HepG2 (cell line): ENCODE measurements around the gene TM9SF4. TPM values are rescaled to one million over a fixed set of nuclear protein-coding genes. Genes with fewer than 3 reads are reported as not detected.

Experiments
- ATAC-seq: fragments of 200-7000 bp; cut with Tn5 transposase; 3 replicates; pipeline ENCODE4 v1.9.1; 2020; ENCODE audit warnings: mild to moderate bottlenecking, moderate library complexity
- BruUV-seq: library from RNA; stranded (reverse); fragments of 400-500 nt; replicated peaks from 2 replicates; lab custom pipeline; 2021; lab: Mats Ljungman, UMichigan
- CTCF ChIA-PET: fragments of 300-600 bp; formaldehyde crosslinking; extraction: SDS; loops from one replicate; lab custom pipeline; 2021; ENCODE audit warnings: low total read pairs, inconsistent platforms, low intra/inter-chr PET ratio; lab: Yijun Ruan, JAX
- POLR2A ChIA-PET: fragments of 350-600 bp; sonication (Branson Sonifier 250); formaldehyde crosslinking; loops from one replicate; lab custom pipeline; 2020; ENCODE audit warnings: antibody characterized with exemption, inconsistent platforms; lab: Yijun Ruan, JAX
- DNase-seq: peaks from one replicate; pipeline ENCODE4 v3.0.0-alpha.2; 2015; ENCODE audit warnings: low spot score
- FAIRE-seq: peaks from 3 replicates; lab custom pipeline; 2011; peaks lifted over from hg19 to GRCh38; lab: Jason Lieb, UNC
- H2AFZ ChIP-seq: one replicate; pipeline ENCODE4 v1.6.1; 2011; ENCODE audit warnings: low read length, inconsistent platforms
- H3K27ac ChIP-seq: fragments of 300-600 bp; 3 replicates; pipeline ENCODE4 v1.8.0; 2011; ENCODE audit warnings: mixed run types, mild to moderate bottlenecking, mixed read lengths, low read length, inconsistent platforms; ENCODE audit not compliant: insufficient read depth; ENCODE audit errors: extremely low read length
- H3K27me3 ChIP-seq, 2 experiments: fragments of 200-600 bp in 1 of 2; 2 replicates in 1 of 2; 3 replicates in 1 of 2; pipeline versions ENCODE4 v1.6.0 to v1.8.0; 2011; ENCODE audit warnings: low read length in 2 of 2, mild to moderate bottlenecking in 2 of 2, moderate library complexity in 2 of 2, inconsistent platforms in 1 of 2; ENCODE audit not compliant: insufficient read depth in 2 of 2, control insufficient read depth in 1 of 2
- H3K36me3 ChIP-seq, 2 experiments: fragments of 200-600 bp in 1 of 2; replicated peaks in 1 of 2; 2 replicates in 1 of 2; 3 replicates in 1 of 2; pipeline versions ENCODE4 v1.5.1 to v1.8.0; 2011; ENCODE audit warnings: low read length in 2 of 2, inconsistent platforms in 1 of 2; ENCODE audit not compliant: insufficient read depth in 2 of 2, control insufficient read depth in 1 of 2
- H3K4me1 ChIP-seq: 2 replicates; pipeline ENCODE4 v1.5.1; 2012; ENCODE audit warnings: low read length, inconsistent platforms; ENCODE audit not compliant: insufficient read depth
- H3K4me2 ChIP-seq: 2 replicates; pipeline ENCODE4 v1.6.0; 2011; ENCODE audit warnings: low read depth, low read length, inconsistent platforms
- H3K4me3 ChIP-seq, 3 experiments: fragments of 200-600 bp in 1 of 3; sonication (generic), shearing (Covaris generic) in 1 of 3; replicated peaks in 1 of 3; 2 replicates each; pipeline ENCODE4 v1.5.1; 2011 to 2016; ENCODE audit warnings: low read length in 3 of 3, inconsistent platforms in 2 of 3, low read depth in 2 of 3, mild to moderate bottlenecking in 2 of 3, control low read depth in 1 of 3, mixed read lengths in 1 of 3; ENCODE audit not compliant: insufficient read depth in 1 of 3
- H3K79me2 ChIP-seq: one replicate; pipeline ENCODE4 v1.6.1; 2011; ENCODE audit warnings: low read length, inconsistent platforms; ENCODE audit not compliant: insufficient read depth
- H3K9ac ChIP-seq: 2 replicates; pipeline ENCODE4 v1.6.0; 2011; ENCODE audit warnings: mild to moderate bottlenecking, low read depth, low read length, inconsistent platforms; ENCODE audit not compliant: insufficient read depth
- H3K9me3 ChIP-seq: 2 replicates; pipeline ENCODE4 v1.5.1; 2012; ENCODE audit warnings: mild to moderate bottlenecking, low read length
- H4K20me1 ChIP-seq: 2 replicates; pipeline ENCODE4 v1.6.0; 2011; ENCODE audit warnings: inconsistent platforms, mild to moderate bottlenecking, low read length, moderate library complexity; ENCODE audit not compliant: insufficient read depth
- CREM ChIP-seq, 2 experiments: sonication (generic) in 1 of 2; formaldehyde crosslinking in 1 of 2; IDR thresholded peaks; 2 replicates each; pipeline versions ENCODE4 v1.4.0 to v1.6.1; 2016 to 2020; ENCODE audit warnings: antibody characterized with exemption in 1 of 2, mild to moderate bottlenecking in 1 of 2, missing genetic modification reagents in 1 of 2
- PHF8 ChIP-seq: sonication (generic); formaldehyde crosslinking; IDR thresholded peaks from 2 replicates; pipeline ENCODE4 v1.5.0; 2020; ENCODE audit warnings: missing genetic modification reagents
- SP4 ChIP-seq: sonication (generic); formaldehyde crosslinking; IDR thresholded peaks from 2 replicates; pipeline ENCODE4 v1.8.1; 2023; ENCODE audit warnings: mild to moderate bottlenecking, missing genetic modification reagents
- ZNF672 ChIP-seq: sonication (generic); formaldehyde crosslinking; IDR thresholded peaks from 2 replicates; pipeline ENCODE4 v1.8.1; 2022; ENCODE audit warnings: missing genetic modification reagents
- ZNF850 ChIP-seq: sonication (generic); formaldehyde crosslinking; conservative IDR thresholded peaks from 2 replicates; pipeline ENCODE4 v1.9.0; 2021; ENCODE audit warnings: mild to moderate bottlenecking, missing genetic modification reagents
- WGBS: methylation state at CpG from one replicate; pipeline ENCODE4 v1.1.6; 2017; ENCODE audit warnings: low lambda C conversion rate; 5-methylcytosine and 5-hydroxymethylcytosine counted together
- in situ Hi-C: cut with HindIII; loops from 2 replicates; pipeline ENCODE4 v1.10.0; 2017; ENCODE audit warnings: low pct_unique_long_range_greater_than_20kb; ENCODE audit not compliant: extremely low pct_ligation_motif_present
- intact Hi-C: fragments of 100-400 bp; cut with micrococcal nuclease; formaldehyde crosslinking; loops from one replicate; pipeline ENCODE4 v1.10.0; 2022; ENCODE audit not compliant: unreplicated experiment
- polyA plus RNA-seq, 8 experiments: library from polyadenylated mRNA; depleted of rRNA in 3 of 8; stranded (reverse) in 7 of 8; unstranded in 1 of 8; fragments of >200 nt; fragmentation: Illumina TruSeq in 4 of 8; extraction: Trizol in 4 of 8; gene quantifications; 2 replicates each; pipeline versions ENCODE4 v1.2.1 to v1.2.3, GENCODE V29; 2011 to 2016; ENCODE audit warnings: low read depth in 4 of 8, missing spikeins in 1 of 8, mixed read lengths in 1 of 8; ENCODE audit not compliant: insufficient read depth in 1 of 8
- total RNA-seq, 5 experiments: library from RNA; depleted of rRNA; stranded (reverse); fragments of >200 nt; fragmentation: Illumina TruSeq; extraction: Trizol; gene quantifications; 2 replicates each; pipeline ENCODE4 v1.2.3, GENCODE V29; 2016; ENCODE audit warnings: low read depth in 1 of 5
- TF ChIP-seq, protein P1 (sequence below): sonication (generic); formaldehyde crosslinking; IDR thresholded peaks from 2 replicates; pipeline ENCODE4 v1.5.1; 2020; ENCODE audit warnings: mild to moderate bottlenecking, missing genetic modification reagents, moderate library complexity
- TF ChIP-seq, protein P2 (sequence below): sonication (generic); formaldehyde crosslinking; IDR thresholded peaks from 2 replicates; pipeline ENCODE4 v1.5.0; 2020; ENCODE audit warnings: mild to moderate bottlenecking, missing genetic modification reagents, borderline replicate concordance
- TF ChIP-seq, protein P3 (sequence below): sonication (generic); formaldehyde crosslinking; IDR thresholded peaks from 2 replicates; pipeline ENCODE4 v1.4.0; 2020; ENCODE audit warnings: missing genetic modification reagents
- TF ChIP-seq, protein P4 (sequence below): IDR thresholded peaks from 2 replicates; pipeline ENCODE4 v1.6.1; 2016; ENCODE audit warnings: low read depth

Gene TM9SF4
- total and polyA plus RNA-seq, 2 of the 13 experiments (the other 11 are each of a cell fraction or from before 2014, with no cell fraction given): 53.5 to 171 TPM

DNA sequence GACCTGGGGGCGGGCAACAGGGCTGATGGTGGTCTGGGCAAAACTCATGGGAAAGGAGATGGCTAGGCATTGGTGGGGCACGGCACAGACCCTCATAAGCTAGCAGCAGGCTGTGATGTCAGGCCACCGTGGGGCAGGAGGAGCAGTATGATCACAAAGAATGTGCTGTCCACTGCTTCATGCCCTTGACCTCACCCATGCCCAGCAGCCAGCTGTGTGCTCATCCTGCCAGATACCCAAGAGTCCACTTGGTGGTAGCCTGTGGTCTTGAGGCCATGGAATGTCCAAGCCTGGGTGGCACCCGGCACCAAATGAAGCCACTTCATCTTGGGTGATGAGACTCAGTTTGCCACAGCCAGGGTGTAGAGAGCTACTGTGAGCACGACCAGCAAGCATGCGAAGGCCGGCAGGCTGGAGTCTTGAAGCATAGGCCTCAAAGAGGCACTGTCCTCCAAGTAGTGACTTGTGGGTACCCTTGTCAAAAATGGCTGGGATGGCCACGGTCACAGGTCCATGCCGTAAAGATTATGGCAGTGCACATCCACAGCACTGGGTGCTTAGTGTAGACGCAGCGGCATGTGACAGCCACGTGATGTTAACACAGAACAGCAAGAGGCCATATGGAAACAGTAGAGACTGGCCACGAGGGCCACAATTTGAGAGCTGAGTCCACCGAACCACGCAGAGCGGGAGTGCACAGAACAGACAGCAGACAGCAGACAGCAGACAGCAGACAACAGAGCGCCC is 79.0 kb downstream of the TM9SF4 start (continued):
- 0 out of 2 replicates have a peak, but pooled peaks have one; percentile 57 for TF ChIP-seq SP4

DNA sequence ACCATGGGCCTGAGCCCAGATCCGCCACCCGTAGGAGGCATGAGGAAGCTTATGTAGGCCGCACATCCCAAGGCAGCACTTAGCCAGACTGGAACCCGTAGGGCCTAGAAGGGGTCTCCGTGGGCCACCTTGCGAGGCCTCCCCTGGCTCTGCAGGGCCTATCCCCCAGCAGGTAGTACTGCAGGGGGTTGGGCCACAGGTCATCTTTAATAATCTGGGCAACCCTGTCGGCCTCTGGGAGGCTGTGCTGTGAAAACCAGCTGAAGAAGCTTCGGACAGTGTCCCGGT is 79.6 kb downstream of the TM9SF4 start:
- Histone ChIP-seq H3K4me3 (no peak overlapping the region), H3K27ac (no peak overlapping the region), H2AFZ (no peak overlapping the region), H3K9ac (no peak overlapping the region), H3K9me3 (no peaks in the 10 kb centered on the region), H3K4me1 (peaks cover 22% of the 10 kb centered on the region), H3K79me2 (no peaks in the 10 kb centered on the region), H3K4me2 (no peak overlapping the region), H4K20me1 (no peaks in the 10 kb centered on the region), H3K36me3 (peaks cover 5 to 12% of the 10 kb centered on the region in 2 experiments; a peak in 4 of 5 replicates), H3K27me3 (no peaks in the 10 kb centered on the region)
- no peak for DNase-seq
- peak; percentile 15 for ATAC-seq
- no peak for FAIRE-seq
- ChIA-PET CTCF (no interaction called here), POLR2A (no interaction called here)
- WGBS: 98% methylated on average over 5 of the region's 9 CpGs
- no TSS peak for BruUV-seq
- intact Hi-C loops: no loop called here
- in situ Hi-C loops: no loop called here
- TF ChIP-seq ZNF850 (CRISPR knock-in tag): no peak
- peak; percentile 12; the same call in 1 of the 2 replicates for TF ChIP-seq PHF8 (CRISPR knock-in tag)
- no peak for TF ChIP-seq CREM (IDR thresholded peaks at IDR 0.05)
- TF ChIP-seq CREM (CRISPR knock-in tag; IDR thresholded peaks at IDR 0.05): no peak
- no peak for TF ChIP-seq ZNF672 (CRISPR knock-in tag)
- TF ChIP-seq, protein P1, sequence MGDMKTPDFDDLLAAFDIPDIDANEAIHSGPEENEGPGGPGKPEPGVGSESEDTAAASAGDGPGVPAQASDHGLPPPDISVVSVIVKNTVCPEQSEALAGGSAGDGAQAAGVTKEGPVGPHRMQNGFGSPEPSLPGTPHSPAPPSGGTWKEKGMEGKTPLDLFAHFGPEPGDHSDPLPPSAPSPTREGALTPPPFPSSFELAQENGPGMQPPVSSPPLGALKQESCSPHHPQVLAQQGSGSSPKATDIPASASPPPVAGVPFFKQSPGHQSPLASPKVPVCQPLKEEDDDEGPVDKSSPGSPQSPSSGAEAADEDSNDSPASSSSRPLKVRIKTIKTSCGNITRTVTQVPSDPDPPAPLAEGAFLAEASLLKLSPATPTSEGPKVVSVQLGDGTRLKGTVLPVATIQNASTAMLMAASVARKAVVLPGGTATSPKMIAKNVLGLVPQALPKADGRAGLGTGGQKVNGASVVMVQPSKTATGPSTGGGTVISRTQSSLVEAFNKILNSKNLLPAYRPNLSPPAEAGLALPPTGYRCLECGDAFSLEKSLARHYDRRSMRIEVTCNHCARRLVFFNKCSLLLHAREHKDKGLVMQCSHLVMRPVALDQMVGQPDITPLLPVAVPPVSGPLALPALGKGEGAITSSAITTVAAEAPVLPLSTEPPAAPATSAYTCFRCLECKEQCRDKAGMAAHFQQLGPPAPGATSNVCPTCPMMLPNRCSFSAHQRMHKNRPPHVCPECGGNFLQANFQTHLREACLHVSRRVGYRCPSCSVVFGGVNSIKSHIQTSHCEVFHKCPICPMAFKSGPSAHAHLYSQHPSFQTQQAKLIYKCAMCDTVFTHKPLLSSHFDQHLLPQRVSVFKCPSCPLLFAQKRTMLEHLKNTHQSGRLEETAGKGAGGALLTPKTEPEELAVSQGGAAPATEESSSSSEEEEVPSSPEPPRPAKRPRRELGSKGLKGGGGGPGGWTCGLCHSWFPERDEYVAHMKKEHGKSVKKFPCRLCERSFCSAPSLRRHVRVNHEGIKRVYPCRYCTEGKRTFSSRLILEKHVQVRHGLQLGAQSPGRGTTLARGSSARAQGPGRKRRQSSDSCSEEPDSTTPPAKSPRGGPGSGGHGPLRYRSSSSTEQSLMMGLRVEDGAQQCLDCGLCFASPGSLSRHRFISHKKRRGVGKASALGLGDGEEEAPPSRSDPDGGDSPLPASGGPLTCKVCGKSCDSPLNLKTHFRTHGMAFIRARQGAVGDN (CRISPR knock-in tag): 0 out of 2 replicates have a peak, but pooled peaks have one; percentile 26
- TF ChIP-seq, protein P2, sequence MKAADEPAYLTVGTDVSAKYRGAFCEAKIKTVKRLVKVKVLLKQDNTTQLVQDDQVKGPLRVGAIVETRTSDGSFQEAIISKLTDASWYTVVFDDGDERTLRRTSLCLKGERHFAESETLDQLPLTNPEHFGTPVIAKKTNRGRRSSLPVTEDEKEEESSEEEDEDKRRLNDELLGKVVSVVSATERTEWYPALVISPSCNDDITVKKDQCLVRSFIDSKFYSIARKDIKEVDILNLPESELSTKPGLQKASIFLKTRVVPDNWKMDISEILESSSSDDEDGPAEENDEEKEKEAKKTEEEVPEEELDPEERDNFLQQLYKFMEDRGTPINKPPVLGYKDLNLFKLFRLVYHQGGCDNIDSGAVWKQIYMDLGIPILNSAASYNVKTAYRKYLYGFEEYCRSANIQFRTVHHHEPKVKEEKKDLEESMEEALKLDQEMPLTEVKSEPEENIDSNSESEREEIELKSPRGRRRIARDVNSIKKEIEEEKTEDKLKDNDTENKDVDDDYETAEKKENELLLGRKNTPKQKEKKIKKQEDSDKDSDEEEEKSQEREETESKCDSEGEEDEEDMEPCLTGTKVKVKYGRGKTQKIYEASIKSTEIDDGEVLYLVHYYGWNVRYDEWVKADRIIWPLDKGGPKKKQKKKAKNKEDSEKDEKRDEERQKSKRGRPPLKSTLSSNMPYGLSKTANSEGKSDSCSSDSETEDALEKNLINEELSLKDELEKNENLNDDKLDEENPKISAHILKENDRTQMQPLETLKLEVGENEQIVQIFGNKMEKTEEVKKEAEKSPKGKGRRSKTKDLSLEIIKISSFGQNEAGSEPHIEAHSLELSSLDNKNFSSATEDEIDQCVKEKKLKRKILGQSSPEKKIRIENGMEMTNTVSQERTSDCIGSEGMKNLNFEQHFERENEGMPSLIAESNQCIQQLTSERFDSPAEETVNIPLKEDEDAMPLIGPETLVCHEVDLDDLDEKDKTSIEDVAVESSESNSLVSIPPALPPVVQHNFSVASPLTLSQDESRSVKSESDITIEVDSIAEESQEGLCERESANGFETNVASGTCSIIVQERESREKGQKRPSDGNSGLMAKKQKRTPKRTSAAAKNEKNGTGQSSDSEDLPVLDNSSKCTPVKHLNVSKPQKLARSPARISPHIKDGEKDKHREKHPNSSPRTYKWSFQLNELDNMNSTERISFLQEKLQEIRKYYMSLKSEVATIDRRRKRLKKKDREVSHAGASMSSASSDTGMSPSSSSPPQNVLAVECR (CRISPR knock-in tag): 0 out of 2 replicates have a peak, but pooled peaks have one; percentile 30
- TF ChIP-seq, protein P3, sequence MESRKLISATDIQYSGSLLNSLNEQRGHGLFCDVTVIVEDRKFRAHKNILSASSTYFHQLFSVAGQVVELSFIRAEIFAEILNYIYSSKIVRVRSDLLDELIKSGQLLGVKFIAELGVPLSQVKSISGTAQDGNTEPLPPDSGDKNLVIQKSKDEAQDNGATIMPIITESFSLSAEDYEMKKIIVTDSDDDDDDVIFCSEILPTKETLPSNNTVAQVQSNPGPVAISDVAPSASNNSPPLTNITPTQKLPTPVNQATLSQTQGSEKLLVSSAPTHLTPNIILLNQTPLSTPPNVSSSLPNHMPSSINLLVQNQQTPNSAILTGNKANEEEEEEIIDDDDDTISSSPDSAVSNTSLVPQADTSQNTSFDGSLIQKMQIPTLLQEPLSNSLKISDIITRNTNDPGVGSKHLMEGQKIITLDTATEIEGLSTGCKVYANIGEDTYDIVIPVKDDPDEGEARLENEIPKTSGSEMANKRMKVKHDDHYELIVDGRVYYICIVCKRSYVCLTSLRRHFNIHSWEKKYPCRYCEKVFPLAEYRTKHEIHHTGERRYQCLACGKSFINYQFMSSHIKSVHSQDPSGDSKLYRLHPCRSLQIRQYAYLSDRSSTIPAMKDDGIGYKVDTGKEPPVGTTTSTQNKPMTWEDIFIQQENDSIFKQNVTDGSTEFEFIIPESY (CRISPR knock-in tag): peak; percentile 96
- TF ChIP-seq, protein P4, sequence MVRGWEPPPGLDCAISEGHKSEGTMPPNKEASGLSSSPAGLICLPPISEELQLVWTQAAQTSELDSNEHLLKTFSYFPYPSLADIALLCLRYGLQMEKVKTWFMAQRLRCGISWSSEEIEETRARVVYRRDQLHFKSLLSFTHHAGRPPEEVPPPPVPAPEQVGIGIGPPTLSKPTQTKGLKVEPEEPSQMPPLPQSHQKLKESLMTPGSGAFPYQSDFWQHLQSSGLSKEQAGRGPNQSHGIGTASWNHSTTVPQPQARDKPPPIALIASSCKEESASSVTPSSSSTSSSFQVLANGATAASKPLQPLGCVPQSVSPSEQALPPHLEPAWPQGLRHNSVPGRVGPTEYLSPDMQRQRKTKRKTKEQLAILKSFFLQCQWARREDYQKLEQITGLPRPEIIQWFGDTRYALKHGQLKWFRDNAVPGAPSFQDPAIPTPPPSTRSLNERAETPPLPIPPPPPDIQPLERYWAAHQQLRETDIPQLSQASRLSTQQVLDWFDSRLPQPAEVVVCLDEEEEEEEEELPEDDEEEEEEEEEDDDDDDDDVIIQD: no peak
